GM12865 (cell line): ENCODE results near the gene ZXDC.

Experiments used
- DNase-seq: peaks from one replicate; pipeline ENCODE4 v3.0.0; 2010; ENCODE audit warnings: low read depth
- H3K4me3 ChIP-seq: 2 replicates; pipeline ENCODE4 v1.5.1; 2011; ENCODE audit warnings: mild to moderate bottlenecking, low read depth, low read length, control low read depth
- TF ChIP-seq, protein P1 (sequence below): IDR thresholded peaks from 2 replicates; pipeline ENCODE4 v1.5.1; 2011; ENCODE audit warnings: low read length, control low read depth, low read depth, inconsistent platforms; ENCODE audit not compliant: insufficient read depth; ENCODE audit errors: missing control alignments

Gene ZXDC

DNA sequence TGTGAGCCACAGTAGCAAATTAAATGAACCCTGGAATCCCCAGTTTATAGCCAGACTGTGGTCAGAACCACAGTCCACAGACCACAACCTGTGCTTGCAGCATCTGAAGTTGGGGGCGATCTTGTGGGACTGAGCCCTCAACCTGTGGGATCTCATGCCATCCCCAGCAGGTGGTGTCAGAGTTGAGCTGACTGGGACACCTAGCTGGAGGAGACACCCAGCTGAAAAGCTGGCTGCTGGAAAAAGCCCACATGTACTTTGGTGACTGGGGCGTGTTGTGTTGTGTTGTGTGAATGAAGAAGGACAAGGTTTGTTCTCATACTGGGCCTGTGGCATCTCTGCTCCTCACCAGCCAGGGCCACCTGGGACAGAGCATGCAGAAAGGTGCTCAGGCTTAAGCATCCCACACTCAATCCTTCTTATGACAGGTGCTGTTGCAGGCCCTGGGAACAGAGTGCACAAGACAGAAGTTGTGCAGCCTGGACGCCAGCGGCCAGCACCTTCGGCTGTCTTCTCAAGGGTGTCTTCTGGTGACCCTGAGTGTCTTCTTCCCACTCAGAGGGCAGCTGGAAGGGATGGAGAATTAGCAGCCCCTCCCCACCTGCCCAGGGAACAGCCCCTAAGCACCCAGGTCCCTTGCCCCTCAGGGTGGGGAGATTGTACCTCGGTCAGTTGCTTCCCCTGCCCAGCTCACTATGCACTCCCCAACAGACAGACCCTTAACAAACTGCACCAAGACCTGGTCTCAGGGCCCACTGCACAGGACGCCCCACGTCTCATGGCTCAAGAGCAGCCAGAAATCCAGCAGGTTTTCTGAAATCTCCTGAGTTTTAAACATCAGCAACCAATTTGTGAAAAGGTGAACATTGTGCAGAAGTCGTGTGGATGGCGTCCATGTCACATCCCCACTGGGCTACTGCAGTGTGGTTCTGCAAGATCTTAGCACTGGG is 44.1 kb upstream of the ZXDC start:
- H3K4me3 ChIP-seq, result no peak overlapping the region
- no peak for DNase-seq
- TF ChIP-seq, protein P1, sequence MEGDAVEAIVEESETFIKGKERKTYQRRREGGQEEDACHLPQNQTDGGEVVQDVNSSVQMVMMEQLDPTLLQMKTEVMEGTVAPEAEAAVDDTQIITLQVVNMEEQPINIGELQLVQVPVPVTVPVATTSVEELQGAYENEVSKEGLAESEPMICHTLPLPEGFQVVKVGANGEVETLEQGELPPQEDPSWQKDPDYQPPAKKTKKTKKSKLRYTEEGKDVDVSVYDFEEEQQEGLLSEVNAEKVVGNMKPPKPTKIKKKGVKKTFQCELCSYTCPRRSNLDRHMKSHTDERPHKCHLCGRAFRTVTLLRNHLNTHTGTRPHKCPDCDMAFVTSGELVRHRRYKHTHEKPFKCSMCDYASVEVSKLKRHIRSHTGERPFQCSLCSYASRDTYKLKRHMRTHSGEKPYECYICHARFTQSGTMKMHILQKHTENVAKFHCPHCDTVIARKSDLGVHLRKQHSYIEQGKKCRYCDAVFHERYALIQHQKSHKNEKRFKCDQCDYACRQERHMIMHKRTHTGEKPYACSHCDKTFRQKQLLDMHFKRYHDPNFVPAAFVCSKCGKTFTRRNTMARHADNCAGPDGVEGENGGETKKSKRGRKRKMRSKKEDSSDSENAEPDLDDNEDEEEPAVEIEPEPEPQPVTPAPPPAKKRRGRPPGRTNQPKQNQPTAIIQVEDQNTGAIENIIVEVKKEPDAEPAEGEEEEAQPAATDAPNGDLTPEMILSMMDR, result no peak

DNA sequence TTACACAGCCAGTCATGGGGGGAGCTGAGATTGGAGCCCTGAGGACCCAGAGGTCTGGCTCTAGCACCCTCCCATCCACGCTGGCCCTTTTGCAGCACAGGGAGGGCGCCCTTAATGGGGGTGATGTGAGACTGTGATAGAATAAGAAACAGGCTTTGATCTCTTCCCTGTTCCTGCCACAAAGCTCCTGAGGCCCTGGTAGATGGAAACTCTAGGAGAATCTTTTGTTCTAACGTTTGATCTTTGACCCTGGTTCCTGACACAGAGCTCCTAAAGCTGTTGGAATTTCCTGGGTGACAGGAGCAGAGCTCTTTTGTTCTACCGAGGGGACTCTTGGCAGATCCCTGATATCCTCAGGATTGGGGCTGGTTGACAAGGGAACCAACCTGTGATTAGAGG is 43.1 kb upstream of the ZXDC start:
- TF ChIP-seq, protein P1, result no peak
- H3K4me3 ChIP-seq, result no peak overlapping the region
- no peak for DNase-seq

DNA sequence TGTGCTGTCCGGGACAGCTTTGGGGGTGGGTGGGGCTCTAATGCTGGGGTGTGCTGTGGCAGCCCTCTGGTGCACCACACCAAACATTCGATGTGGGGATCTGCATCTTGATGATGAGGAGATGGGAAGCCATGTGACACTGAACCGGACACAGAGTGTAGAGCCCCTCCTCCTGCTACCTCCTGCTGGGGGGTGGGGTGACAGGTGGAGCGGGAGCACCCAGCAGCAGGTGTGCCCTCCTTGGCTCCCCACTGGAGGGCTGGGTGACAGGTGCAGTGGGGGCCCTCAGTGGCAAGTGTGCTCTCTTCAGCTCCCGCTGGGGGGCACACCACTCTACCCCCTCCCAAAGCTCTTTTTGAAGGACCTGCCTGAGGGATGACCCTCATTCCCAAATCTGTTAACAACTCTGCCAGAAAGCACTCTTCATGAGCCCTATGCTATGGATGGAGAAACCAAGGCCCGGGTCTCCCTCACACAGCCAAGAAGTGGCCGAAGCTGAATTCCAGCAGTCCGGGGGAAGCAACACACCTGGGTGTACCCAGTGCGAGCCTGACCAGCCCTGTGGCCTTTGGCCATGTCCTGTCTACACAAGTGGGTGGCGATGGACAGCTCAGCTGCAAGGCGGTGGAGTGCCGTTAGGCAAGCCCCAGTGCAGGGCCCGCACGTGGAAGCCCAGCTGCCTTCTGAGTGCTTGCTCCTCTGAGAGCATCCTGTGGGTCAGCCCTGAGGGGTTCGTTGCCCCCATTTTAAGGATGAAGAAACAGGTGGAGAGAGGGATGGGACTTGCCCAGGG is 42.5 kb upstream of the ZXDC start:
- DNase-seq, result no peak
- no peak overlapping the region for H3K4me3 ChIP-seq
- TF ChIP-seq, protein P1, result no peak

DNA sequence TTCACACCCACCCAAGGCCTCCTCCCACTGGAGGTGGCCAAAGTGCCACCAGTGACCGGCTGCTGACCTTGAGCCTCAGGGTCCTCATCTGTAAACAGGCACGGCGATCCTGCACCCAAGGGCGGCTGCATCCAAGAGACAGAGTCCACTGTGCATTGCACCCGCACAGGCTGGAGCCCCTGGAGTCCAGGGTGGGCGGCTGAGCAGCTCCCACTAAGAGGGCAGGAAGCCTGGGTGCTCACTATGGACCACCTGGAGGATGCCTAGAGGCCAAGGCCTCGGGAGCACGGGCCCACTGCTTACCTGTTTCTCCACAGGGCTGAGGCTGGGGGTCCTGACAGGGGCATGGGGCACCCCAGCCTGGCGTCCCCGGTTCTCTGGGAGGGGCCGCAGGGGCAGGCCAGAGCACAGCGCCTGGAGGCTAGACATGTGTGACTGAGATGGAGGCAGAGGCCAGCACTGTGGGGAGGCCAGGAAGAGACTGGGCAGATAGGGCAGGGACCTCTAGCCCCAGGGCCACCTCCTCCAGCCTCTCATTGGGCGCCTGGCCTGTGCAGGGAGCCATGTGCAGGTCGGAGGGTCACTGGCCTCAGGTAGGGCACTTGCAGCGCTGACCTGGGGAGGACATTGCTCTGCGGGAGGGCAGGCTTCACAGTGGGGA is 41.7 kb upstream of the ZXDC start, which contains the start of gene UROC1:
Gene UROC1 (minus strand): TSS at position 483 of the 661 bp plus-strand sequence. CDS start 54 bp downstream, at position 429.
- TF ChIP-seq, protein P1, result no peak
- H3K4me3 ChIP-seq, result no peak within 1 kb of the TSS
- DNase-seq, result no peak

DNA sequence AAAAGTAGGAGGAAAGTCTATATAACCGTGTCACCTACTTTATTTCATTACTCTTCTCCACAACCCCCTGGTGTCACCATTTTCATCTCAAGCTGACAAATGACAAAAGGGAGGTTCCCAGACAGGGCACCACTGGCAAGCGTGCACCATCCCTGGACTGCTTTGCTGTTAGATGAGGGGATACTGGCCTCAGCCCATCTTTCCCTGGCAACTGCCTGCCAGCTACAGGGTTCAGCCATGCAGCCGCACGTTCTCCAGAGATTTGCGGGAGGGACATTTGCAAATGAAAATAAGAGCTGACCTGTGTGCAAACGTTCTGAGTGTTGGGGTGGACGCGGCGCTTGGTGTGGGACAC is 41.2 kb upstream of the ZXDC start:
- no peak overlapping the region for H3K4me3 ChIP-seq
- no peak for DNase-seq
- TF ChIP-seq, protein P1, result no peak

DNA sequence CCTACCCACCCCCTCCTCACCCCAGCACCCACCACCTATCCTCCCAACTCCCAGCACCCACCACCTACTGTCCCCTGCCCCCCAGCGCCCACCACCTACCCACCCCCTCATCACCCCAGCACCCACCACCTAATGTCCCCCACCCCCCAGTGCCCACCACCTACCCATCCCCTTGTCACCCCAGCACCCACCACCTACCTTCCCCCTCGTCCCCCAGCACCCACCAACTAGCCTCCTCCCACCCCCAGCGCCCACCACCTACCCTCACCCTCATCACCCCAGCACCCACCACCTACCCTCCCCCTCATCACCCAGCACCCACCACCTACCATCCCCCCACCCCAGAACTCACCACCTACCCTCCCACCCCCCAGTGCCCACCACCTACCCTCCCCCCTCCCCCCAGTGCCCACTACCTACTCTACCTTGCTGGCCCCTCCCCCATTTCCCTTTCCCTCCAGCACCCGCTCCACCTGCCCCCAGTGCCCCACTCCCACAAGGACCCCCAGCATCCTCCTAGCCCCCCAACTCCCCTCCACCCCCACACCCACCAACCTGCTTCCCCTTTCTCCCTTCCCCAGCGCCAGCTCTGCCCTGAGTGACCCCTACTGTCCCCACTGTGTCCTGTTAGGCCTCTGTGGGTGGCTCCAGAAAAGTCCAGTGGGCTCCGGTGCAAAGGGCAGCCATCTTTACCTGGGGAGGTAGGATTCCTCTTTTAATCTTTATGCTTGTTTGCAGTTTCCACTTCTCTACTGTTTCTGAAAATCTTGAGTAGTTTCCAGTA is 40.7 kb upstream of the ZXDC start:
- H3K4me3 ChIP-seq, result no peak overlapping the region
- TF ChIP-seq, protein P1, result no peak
- no peak for DNase-seq
